ENCODE results near the gene PATZ1. TPM values are rescaled to one million over a fixed set of nuclear protein-coding genes. Genes with fewer than 3 reads are reported as not detected.

PATZ1 gene
- total and polyA plus RNA-seq, 2 donors (not counting 3 experiments of a cell fraction or from before 2014, with no cell fraction given): 19.7 to 23.7 TPM

DNA sequence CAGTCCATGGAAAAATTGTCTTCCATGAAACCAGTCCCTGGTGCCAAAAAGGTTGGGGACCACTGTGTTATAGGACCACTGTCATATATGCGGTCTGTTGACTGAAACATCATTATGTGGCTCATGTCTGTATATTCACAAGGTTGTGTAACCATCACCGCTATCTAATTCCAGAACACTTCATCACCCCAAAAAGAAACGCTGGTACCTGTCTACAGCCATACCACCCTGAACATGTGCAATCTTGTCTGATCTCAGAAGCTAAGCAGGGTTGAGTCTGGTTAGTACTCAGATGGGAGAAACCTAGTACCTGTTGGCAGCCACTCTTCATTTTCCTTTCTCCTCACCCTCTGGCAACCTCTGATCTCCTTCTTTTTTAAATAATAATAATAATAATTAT is 41.0 kb downstream of the PATZ1 start:
- Histone ChIP-seq H3K79me2 (ENCODE audit: control insufficient read depth, insufficient read depth, low read length) (no peaks in the 10 kb centered on the region), H4K20me1 (replicated peaks; ENCODE audit: control insufficient read depth, extremely low read depth, insufficient read depth, low read length) (no peaks in the 10 kb centered on the region), H2AFZ (ENCODE audit: low read depth, low read length) (no peak overlapping the region), H3K36me3 (ENCODE audit: control insufficient read depth in 2 of 2, extremely low read depth in 1 of 2, insufficient read depth in 2 of 2, low read length in 2 of 2) (no peaks in the 10 kb centered on the region), H3K9me1 (replicated peaks; ENCODE audit: control insufficient read depth, extremely low read depth, insufficient read depth, low read length) (no peaks in the 10 kb centered on the region), H3K27ac (ENCODE audit: insufficient read depth, low read depth, low read length) (no peak overlapping the region), H3K27me3 (ENCODE audit: control insufficient read depth in 2 of 2, insufficient read depth in 2 of 2, low read length in 2 of 2) (peaks cover 9 to 13% of the 10 kb centered on the region in 2 experiments), H3K4me3 (replicated peaks in 1 of 3; ENCODE audit: insufficient read depth in 1 of 3, low read depth in 1 of 3, low read length in 3 of 3) (no peak overlapping the region), H3K4me1 (ENCODE audit: control insufficient read depth, extremely low read depth, insufficient read depth, low read length) (no peaks in the 10 kb centered on the region), H3K9me3 (replicated peaks; ENCODE audit: control insufficient read depth, insufficient read depth, low read length) (no peaks in the 10 kb centered on the region), H3K4me2 (ENCODE audit: insufficient read depth, low read length) (no peak overlapping the region), H3K9ac (replicated peaks; ENCODE audit: extremely low read depth, insufficient read depth, low read length) (no peak overlapping the region)
- intact Hi-C loops (cut with micrococcal nuclease): no loop called here
- no TSS peak for BruUV-seq (replicated peaks)
- FAIRE-seq: no peak
- ChIA-PET POLR2A (no interaction called here), CTCF (no interaction called here)
- TF ChIP-seq EZH2 (IDR thresholded peaks at IDR 0.05; ENCODE audit: borderline replicate concordance, low read depth, low read length, severe bottlenecking) (no peak), POLR2AphosphoS5 (IDR thresholded peaks at IDR 0.05; ENCODE audit: insufficient read depth, low read depth, low read length) (no peak), POLR2A (IDR thresholded peaks at IDR 0.05; ENCODE audit: low read depth, low read length) (no peak), FOS (IDR thresholded peaks at IDR 0.05; ENCODE audit: borderline replicate concordance, insufficient read depth, low read length) (no peak), MYC (IDR thresholded peaks at IDR 0.05; ENCODE audit: low read depth, low read length) (no peak), JUN (IDR thresholded peaks at IDR 0.05; ENCODE audit: borderline replicate concordance, insufficient read depth, insufficient read length, low read depth) (no peak), CTCF (IDR thresholded peaks at IDR 0.05; ENCODE audit: extremely low read depth in 1 of 2, insufficient read depth in 1 of 2, low read depth in 1 of 2, low read length in 2 of 2) (no peak), GATA2 (IDR thresholded peaks at IDR 0.05; ENCODE audit: insufficient read depth, insufficient read length, low read depth, low read length) (no peak)
- TF ChIP-seq, protein P1, sequence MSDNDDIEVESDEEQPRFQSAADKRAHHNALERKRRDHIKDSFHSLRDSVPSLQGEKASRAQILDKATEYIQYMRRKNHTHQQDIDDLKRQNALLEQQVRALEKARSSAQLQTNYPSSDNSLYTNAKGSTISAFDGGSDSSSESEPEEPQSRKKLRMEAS (IDR thresholded peaks at IDR 0.05; ENCODE audit: insufficient read depth, insufficient read length): no peak
- DNase-seq (ENCODE audit: low read depth, low spot score): no peak
- dilution Hi-C loops (cut with MboI; ENCODE audit: extremely low pct_ligation_motif_present, low sequenced_read_pairs): no loop called here
